Activated CD8-positive, alpha-beta memory T cell treated with anti-CD3 and anti-CD28 coated beads for 36 hours (primary cell): ENCODE measurements around the gene SPECC1. TPM values are rescaled to one million over a fixed set of nuclear protein-coding genes. Genes with fewer than 3 reads are reported as not detected.
"Not testable (repeated sequence)": the region's sequence is repeated elsewhere in the genome, so short reads cannot be mapped to it uniquely, and the experiment has no call there.

Experiments used
- CTCF ChIA-PET: fragments of 350-600 bp; sonication (Branson Sonifier 250); formaldehyde crosslinking; loops from one replicate; lab custom pipeline; 2021; ENCODE audit warnings: antibody characterized with exemption; lab: Charles Lee
- POLR2A ChIA-PET: fragments of 350-600 bp; sonication (Branson Sonifier 250); formaldehyde crosslinking; loops from one replicate; lab custom pipeline; 2021; ENCODE audit warnings: antibody characterized with exemption; lab: Charles Lee
- total RNA-seq, 2 experiments: library from RNA; stranded (reverse); gene quantifications; one replicate each; pipeline ENCODE4 v1.2.3, GENCODE V29; 2021

Gene SPECC1
- total RNA-seq, 2 experiments from 2014 or later = 13.0 to 13.9 TPM

DNA sequence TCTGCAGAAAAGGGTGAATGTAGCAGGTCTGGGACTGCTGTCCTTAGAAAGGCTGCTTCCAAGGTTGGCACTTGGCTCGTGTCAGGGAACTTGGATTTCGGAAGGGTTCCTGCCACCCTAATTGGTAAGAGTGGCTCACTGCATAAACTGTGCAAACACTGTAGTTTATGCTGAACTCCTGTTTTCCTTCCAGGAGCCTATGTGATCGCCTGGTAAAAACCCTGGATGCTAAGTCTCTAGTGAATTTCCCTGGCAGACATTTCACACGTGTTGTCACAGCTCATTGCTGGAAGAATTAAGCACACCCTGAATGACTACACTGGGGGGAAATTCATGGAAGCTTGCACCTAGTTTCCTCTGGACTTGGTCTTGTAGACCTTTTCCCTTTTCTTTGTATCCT is 140.1 kb downstream of the SPECC1 start:
- POLR2A ChIA-PET = no interaction called here
- CTCF ChIA-PET = no interaction called here

DNA sequence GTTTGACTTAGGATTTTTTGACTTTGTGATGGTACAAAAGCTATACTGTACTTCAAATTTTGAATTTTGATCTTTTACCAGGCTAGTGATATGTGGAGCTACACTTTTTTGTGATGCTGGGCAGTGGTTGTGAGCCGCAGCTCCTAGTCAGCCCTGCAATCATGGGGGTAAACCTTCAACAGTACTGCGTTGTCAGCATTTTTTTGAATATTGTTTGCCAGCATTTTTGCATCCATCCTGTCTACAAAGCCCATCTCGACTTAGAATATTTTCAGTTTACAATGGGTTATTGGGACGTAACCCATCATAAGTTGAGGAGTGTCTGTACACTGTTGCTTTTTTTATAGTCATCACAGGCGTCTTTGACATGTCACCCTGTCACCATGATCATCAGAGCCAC is 142.0 kb downstream of the SPECC1 start:
- POLR2A ChIA-PET = no interaction called here
- CTCF ChIA-PET = no interaction called here

DNA sequence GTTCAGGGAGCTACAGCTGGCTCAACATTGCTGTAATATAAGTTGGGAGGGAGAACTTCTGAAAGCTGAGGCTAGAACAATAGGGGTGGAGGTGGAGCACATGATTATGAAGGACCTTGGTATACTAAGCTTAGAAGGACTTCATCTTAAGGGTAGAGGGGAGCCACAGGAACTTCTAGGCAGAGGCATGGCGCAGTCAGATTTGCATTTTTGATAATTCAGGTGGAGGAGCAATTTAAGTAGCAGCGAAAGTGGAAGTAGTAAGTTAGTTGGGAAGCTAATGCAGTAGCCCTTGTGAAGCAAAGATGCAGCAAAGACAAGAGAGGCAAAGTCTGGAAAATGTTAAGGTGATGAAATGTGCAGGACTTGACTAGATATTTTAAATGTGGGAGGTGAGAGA is 144.1 kb downstream of the SPECC1 start:
- CTCF ChIA-PET = interaction anchor here (1.2 kb wide), 1 partner anchor 26 kb away, joined by 3 read pairs; no protein-coding TSS in a partner anchor
- POLR2A ChIA-PET = no interaction called here

DNA sequence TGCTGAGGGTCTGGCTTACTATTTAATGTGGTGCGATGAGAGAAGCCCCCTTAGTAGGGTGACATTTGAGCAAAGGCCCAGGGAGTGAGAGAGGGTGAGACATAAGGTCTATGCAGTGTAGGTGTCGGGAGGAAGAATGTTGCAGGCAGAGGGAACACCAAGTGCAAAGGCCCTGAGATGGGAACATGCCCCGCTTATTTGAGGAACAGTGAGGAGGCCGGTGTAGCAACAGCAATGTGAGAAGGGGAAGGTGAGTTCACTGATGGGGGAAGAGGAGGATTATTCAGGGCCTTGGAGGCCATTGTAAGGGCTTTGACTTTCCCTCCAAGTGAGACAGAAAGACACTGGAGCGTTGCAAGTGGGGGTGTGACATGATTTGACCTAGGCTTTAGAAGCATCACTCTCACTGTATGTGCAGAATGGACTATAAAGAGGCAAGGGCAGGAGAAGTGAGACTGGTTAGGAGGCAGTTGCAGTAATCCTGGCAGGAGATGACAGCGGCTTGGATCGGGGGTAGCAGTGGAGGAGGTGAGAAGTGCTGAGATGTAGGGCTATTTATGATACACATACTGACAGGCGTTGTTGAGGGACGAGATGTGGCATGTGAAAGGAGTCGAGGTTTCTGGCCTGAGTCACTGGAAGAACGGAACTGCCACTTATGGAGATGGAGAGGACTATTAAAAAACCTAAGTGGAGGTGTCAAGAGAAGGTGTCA is 145.3 kb downstream of the SPECC1 start:
- ChIA-PET CTCF (no interaction called here), POLR2A (no interaction called here)

DNA sequence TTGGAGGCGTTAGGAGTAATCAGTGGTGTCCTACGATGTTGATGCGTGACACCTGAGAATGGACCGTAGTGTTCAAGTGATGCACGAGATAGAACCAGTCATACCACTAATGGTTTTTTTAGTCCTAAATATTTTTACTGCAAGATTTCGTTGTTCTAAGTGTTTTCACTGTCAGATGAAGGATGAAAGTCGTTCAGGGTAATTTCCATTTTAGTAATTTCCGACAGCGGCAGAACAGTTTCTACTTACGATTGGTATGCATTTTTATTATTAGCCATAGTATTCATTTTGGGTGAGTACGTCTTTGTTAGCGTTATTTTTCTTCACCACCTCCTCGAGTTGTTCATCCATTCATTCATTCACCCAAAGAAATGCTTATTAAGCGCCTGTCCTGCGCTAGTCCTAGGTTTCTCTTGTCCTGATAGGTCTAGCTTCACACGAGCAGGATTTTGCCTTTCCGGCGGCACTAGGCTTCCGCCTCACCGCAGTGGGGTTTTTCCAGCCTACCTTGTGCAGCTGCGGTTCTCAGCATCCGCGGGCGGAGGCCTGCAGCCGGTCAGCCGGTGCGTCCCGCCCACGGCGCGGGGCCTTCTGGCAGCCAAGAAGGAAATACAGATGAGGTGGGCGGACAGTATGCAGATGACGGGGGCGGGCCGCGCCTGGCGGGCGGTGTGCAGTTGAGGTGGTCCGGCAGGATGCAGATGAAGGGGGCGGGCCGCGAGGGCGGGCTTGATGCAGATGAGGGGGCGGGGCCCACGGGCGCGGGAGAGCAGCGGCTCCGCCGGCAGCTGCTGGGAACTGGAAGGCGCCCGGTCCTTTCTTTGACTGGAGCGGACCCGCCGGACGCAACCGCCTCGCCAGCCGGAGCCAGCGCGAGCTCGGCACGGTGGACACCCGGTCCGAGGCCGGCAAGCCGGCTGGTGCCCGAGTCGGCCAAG is 146.4 kb downstream of the SPECC1 start:
- CTCF ChIA-PET = interaction anchor here (0.6 kb wide), 1 partner anchor 83 kb away, joined by 3 read pairs; no protein-coding TSS in a partner anchor
- POLR2A ChIA-PET = no interaction called here

DNA sequence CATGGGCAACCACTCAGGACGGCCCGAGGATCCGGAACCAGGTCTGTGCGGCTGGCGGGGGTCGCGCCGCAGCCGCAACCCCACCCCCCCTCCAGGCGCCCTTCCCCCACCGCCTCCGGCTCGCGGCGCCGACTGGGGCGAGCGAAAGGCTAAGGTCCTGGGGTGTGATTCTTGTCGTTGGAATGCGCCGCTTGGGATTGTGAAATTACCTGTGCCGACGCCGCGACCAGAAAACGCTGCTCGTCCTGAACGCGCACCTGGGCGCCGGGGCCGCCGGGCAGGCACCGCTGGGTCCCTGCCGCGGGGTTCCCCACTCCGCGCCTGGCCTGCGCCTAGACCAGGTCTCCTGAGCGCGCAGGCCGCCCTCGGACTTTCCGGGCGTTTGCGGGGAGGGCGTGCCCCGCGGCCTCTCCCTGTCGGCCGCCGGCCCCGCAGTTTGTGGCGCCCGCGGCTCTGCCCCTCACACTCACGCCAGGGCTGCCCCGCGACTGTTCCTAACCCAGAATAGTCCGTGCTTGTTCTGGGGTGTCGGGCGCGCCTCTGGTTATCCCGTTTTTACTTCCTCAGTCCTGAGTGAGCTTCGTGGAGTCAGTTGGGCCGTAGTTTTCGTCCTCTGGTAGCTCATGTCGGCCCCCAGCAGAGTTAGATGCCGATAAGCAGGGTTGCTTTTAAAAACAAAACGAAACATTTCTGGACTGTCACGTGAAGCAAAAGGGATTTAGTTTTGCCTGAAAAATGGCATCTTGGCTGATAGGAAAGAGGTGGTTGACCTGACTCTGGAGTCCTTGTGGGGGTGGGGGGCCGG is 147.2 kb downstream of the SPECC1 start:
- POLR2A ChIA-PET = no interaction called here
- CTCF ChIA-PET = interaction anchor here (0.6 kb wide), 1 partner anchor 84 kb away, joined by 3 read pairs; no protein-coding TSS in a partner anchor

DNA sequence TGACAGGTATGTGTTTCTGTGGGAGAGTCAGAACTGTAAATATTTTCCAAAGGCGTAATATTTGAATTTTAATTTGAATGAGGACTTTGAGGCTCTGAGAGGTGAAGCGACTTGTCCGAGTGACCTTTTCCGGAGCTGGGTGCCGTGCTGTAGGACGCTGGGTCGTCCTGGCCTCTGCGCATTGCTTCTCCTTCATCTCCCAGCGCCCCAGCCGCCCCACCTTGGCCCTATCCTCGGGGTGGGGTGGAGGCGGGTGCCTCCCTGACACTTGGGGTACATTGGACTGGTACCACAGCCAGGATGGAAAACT is 147.8 kb downstream of the SPECC1 start:
- CTCF ChIA-PET = no interaction called here
- POLR2A ChIA-PET = no interaction called here

DNA sequence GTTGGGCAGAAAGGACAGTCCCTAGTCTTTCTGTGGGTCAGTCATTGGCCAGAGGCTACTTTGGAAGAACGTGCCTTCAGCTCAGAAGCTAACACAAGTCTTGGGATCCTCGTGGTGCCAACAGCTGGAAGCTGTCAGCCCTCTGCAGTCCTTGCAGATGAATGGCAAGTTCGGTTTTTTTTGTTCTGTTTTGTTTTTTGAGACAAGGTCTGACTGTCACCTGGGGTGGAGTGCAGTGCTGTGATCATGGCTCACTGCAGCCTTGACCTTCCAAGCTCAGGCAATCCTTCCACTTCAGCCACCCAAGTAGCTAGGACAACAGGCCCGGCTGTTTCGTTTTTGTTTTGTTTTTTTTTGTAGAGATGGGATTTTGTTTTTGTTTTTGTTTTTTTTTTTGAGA is 149.4 kb downstream of the SPECC1 start:
- ChIA-PET CTCF (interaction anchor here (0.8 kb wide), 1 partner anchor 166 kb away, joined by 4 read pairs; no protein-coding TSS in a partner anchor), POLR2A (no interaction called here)

DNA sequence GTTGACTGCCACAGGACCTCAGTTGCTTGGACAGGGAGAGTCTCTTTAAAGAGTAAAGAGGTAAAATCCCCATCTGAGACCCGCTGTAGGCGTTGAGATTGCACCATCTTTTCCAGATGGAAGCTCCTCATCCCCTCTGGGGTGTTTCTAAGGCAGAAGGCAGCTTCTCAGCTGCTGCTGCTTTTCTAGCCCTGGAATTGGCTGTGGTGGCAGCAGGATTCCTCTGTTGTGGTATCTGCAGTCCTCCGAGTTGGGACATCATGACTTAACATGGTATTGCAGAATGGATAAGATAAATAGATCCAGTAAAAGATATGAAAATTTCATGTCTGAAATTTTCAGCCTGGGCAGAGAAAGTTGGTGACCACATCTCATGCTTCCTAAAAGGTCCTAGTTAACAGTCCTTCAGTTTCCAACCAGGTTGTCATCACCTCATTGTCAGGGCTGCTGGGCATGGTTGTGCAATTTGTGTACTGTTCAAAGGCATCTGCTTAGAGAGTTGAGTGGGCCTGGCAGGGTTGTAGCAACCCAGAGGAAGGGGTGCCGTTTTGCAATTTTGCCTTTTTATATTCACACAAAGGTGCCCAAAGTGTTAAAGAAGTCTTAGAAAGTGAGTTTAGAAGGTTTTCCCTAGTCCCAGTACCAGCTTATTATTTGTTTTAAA is 150.4 kb downstream of the SPECC1 start:
- CTCF ChIA-PET = no interaction called here
- POLR2A ChIA-PET = no interaction called here

DNA sequence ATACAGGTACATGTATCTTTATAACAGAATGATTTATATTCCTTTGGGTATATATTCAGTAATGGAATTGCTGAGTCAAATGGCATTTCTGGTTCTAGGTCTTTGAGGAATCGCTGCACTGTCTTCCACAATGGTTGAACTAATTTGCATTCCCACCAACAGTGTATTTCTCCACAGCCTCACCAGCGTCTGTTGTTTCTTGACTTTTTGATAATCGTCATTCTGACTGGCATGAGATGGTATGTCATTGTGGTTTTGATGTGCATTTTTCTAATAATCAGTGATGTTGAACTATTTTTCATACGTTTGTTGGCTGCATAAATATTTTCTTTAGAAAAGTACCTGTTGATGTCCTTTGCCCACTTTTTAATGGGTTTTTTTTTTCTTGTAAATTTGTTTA is 156.4 kb downstream of the SPECC1 start:
- CTCF ChIA-PET, POLR2A ChIA-PET: not testable (repeated sequence)

DNA sequence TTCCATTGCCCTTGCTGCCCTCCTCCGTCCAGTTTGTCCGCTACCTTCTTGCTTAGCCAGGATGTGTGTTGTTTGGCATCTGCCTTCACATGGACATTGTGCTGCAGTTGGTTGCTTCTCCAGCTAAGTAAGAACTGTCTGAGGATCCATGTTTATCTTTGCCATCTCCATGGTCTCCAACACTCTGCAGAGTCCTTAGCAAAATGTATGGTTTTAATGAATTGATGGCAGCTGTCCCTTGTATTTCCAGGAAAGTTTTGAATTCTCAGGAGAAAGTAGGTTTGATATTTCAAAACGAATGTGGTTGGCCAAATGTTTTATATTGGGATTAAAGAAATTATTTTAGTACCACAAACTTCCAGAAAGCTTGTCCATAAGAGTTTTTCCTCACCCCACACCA is 160.9 kb downstream of the SPECC1 start:
- POLR2A ChIA-PET = no interaction called here

DNA sequence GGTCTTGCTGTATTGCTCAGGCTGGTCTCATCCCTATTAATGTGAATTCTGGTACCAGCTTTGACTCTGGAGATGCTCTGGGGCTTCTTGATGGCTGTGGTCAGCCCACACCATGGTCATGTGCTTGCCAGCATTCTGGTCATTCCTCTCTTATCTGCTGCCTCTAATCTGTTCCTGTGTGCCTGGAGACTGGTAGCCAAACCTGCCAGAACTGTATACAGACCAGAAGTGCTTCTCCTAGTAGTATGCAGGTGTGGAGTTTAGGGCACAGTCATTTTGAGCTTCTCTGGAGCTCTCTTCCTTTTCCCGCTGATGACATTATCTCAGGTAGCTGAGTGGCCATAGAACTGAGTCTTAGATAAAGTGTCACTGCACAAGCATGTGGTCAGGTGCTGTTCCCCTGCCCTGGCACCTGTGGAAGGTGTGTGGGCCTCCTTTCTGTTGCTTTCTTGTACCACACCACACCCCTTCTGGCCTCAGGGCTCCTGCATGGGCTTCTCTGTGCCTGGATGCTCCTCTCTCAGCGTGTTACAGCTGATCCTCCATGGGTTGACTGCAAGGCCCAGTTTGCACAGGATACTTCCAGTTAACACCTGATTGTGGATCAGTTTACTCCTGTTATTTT is 162.7 kb downstream of the SPECC1 start:
- ChIA-PET CTCF (no interaction called here), POLR2A (no interaction called here)

More for the DNA sequence above, 160.9 kb downstream of the SPECC1 start:
- CTCF ChIA-PET = no interaction called here

DNA sequence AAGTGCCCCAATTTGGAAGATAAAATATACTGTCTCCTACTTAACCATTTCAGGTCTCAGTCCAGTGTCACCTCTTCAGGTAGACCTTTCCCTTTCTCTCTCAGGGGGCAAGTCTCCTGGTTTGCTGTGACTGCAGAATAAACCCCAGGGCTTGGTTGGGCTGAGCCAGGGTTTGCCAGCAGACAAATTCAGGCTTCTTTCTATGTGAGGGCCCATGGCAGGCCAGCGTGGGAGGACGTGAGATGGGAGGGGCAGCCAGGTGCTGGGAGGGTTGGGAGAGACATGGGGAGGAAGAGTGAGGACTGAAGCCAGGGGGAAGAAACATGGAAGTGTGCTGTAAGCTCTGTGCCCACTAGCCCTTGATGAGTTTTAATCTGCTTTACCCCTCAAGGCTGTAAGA is 163.2 kb downstream of the SPECC1 start:
- POLR2A ChIA-PET = no interaction called here

DNA sequence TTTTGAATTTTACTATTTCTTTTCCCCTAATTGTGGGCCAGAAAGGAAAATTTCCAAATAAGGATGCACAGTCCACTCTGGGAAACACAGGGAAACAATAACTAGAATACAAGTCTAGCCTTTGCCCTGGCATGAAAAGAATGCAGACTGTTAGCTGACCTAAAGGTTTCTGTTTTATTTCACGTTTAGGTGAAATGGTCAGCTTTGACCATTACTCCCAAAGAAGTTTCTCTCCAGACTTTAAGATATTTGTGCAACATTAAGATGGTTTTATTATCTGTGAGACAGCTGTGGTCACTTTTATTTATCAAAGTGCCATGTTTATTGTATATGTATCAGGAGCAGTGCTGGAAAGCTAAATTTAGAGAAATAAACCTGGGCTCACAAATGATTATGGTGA is 163.9 kb downstream of the SPECC1 start:
- ChIA-PET CTCF (no interaction called here), POLR2A (no interaction called here)

More for the DNA sequence above, 163.2 kb downstream of the SPECC1 start:
- CTCF ChIA-PET = no interaction called here

DNA sequence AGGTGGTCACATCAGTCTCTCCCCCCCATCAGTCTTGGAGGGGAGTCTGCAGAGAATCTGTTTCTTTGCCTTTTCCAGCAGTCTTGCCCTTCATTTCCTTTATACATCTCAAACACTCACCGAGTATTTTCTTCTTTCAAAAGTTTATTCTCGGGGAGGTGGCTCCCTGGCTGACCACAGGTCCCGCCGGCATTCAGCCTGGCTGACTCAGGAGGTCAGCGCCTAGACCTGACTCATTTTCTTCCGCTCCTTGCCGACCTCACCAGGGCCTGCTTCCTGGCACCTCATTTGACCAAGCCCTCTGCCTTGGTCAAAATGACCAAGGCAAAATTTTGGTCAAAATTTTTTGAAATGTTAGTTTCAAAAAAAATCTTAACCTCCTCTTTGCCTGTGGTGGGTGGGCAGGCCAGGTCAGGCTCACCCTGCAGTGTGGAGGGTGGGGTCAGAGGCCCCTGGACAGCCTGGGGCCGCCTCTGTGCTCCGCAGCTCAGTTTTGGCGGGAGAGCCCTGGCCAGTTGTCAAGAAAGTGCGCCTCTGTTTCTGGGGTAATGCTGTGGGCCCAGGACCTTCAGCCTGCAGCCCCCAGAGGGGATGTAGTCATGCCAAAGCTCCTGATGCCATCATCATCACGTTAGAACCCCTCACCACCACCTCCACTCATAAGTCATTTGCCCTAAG is 165.6 kb downstream of the SPECC1 start:
- ChIA-PET POLR2A (no interaction called here), CTCF (no interaction called here)

DNA sequence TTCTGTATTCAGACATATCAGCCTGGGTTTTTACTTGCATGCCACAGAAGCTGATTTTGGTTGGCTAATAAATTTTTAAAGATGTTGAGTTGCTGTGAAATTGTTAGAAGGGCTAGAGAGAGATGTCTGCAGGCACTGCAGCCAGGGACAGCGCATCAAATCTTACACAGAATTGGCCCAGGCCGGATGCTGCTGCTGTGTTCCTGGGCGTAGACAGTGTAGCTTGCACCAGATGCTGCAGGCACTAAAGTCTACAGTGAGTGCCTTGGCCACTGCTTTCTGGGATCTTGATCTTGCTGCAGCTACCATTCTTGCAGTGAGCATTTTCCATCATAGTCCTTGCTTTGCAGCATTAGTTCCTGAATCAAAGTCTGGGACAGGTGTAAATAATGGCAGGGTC is 169.9 kb downstream of the SPECC1 start:
- CTCF ChIA-PET = interaction anchor here (1.0 to 1.3 kb wide), 2 partner anchors 11 to 26 kb away, joined by 3 to 4 read pairs; no protein-coding TSS in a partner anchor
- POLR2A ChIA-PET = no interaction called here

DNA sequence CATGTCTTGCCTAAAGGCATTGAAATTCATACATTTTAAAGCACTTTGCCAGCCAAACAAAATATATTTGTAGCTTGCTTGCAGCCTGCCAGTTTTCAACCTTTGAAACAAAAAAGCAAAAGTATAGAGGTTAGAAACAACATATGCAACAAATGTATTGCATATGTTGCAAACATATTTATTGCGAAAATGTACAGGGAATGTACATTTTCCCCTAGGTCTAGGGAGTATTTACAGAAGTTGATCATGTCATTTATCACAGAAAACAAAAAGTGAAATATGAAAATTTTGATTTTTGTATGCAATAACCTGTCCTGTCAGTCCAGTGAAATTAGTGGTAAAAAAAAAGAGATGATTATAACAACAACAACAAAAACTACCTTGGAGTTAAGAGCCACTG is 171.5 kb downstream of the SPECC1 start:
- ChIA-PET CTCF (no interaction called here), POLR2A (no interaction called here)

DNA sequence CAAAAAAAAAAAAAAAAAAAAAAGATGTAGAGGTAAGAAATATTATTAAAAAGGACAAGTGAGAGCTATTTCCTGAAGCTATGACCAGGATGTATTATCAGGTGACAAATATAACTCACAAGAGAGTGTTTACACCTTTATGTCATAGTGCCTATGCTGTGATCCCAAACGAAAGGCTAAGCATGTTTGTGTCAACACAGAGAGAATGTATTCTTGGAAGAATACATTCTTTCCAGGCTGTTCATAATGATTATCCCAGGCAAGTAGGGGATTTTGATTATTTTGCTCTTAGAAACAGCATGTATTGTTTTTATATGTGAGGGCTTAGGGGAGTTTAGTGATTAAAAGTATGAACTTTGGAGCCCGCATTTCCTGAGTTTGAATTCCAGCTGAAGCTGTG is 175.0 kb downstream of the SPECC1 start:
- ChIA-PET POLR2A (no interaction called here), CTCF (interaction anchor here (0.7 kb wide), 1 partner anchor 24 kb away, joined by 3 read pairs; no protein-coding TSS in a partner anchor)
